Upper lobe of left lung (tissue), 4 donors: Measurements from ENCODE around the gene TLL1.

ENCODE experiments used
- CTCF ChIP-seq, 6 experiments: fragments of 450-650 bp in 4 of 6; fragments of 200-600 bp in 2 of 6; sonication (generic) in 2 of 6; IDR thresholded peaks; one replicate each; pipeline ENCODE4 v1.5.1; 2016 to 2019; ENCODE audit warnings: antibody characterized with exemption in 6 of 6
- POLR2A ChIP-seq, 4 donors: fragments of 450-650 bp; IDR thresholded peaks; one replicate each; pipeline ENCODE4 v1.5.1; 2016 to 2017; ENCODE audit warnings: antibody characterized with exemption in 4 of 4, mild to moderate bottlenecking in 2 of 4

GRCh38 chr4:166003811-166004210, 130.8 kb downstream of the TLL1 start:
- TF ChIP-seq CTCF (IDR thresholded peaks at IDR 0.05) (no peak), POLR2A (IDR thresholded peaks at IDR 0.05) (no peak)
